PC-3 (cell line): ENCODE data around the gene POLR1C.

Experiments used
- CTCF ChIP-seq: fragments of 300-600 bp; sonication (generic); conservative IDR thresholded peaks from 2 replicates; pipeline ENCODE4 v1.5.1; 2017; ENCODE audit warnings: antibody characterized with exemption, low read depth, mild to moderate bottlenecking, low read length
- EZH2 ChIP-seq: fragments of 300-600 bp; sonication (generic); IDR thresholded peaks from one replicate; pipeline ENCODE4 v1.6.1; 2017; ENCODE audit warnings: antibody characterized with exemption, mild to moderate bottlenecking, low read length; ENCODE audit not compliant: unreplicated experiment
- EZH2phosphoT487 ChIP-seq: fragments of 300-600 bp; sonication (generic); IDR thresholded peaks from 2 replicates; pipeline ENCODE4 v1.6.1; 2018; ENCODE audit warnings: mild to moderate bottlenecking, antibody characterized with exemption, low read length, borderline replicate concordance

- 0 out of 2 replicates have a peak, but pooled peaks have one; percentile 12 for TF ChIP-seq CTCF
- TF ChIP-seq EZH2, result no peak
- no peak for TF ChIP-seq EZH2phosphoT487
Observed at GRCh38 chr6:43505718-43506117, 11.2 kb upstream of the POLR1C start.
